ENCODE data around the gene HK2.
"Not testable (repeated sequence)": the region's sequence is repeated elsewhere in the genome, so short reads cannot be mapped to it uniquely, and the experiment has no call there.

The HK2 gene

GRCh38 chr2:74831693-74832530 lies 2.0 kb upstream of the HK2 start:
- Histone ChIP-seq H3K18ac (ENCODE audit: low read length) (no peak overlapping the region), H4K8ac (ENCODE audit: low read depth, low read length) (no peak overlapping the region), H3K36me3 (replicated peaks in 1 of 2; ENCODE audit: control insufficient read depth in 2 of 2, insufficient read depth in 2 of 2, low read length in 2 of 2) (peaks cover 0 to 3% of the 10 kb centered on the region in 2 donors), H3K4me3 (ENCODE audit: low read length in 2 of 2) (no peak overlapping the region), H3K27me3 (ENCODE audit: control insufficient read depth in 3 of 3, insufficient read depth in 3 of 3, low read depth in 1 of 3, low read length in 3 of 3) (no peaks in the 10 kb centered on the region), H4K91ac (ENCODE audit: low read depth, low read length, poor library complexity) (no peak overlapping the region), H3K23ac (ENCODE audit: low read depth, low read length, poor library complexity) (no peak overlapping the region), H2AFZ (ENCODE audit: low read length) (no peak overlapping the region), H2BK12ac (ENCODE audit: low read length) (no peak overlapping the region), H3K9ac (ENCODE audit: low read depth, low read length, poor library complexity) (no peak overlapping the region), H3K27ac (replicated peaks; ENCODE audit: low read length) (no peak overlapping the region), H3K9me3 (replicated peaks in 1 of 2; ENCODE audit: control insufficient read depth in 2 of 2, insufficient read depth in 1 of 2, low read depth in 1 of 2, low read length in 2 of 2) (no peaks in the 10 kb centered on the region), H2AK5ac (ENCODE audit: low read depth, low read length) (no peak overlapping the region), H3K79me1 (ENCODE audit: low read depth, low read length) (peaks cover 8% of the 10 kb centered on the region), H3K4me2 (ENCODE audit: insufficient read depth, low read length, poor library complexity, severe bottlenecking) (no peak overlapping the region), H3K4ac (ENCODE audit: low read length) (no peak overlapping the region), H3K4me1 (ENCODE audit: control insufficient read depth in 2 of 2, insufficient read depth in 1 of 2, low read depth in 1 of 2, low read length in 2 of 2) (peaks cover 8% of the 10 kb centered on the region in 2 donors), H2BK5ac (ENCODE audit: low read length) (no peak overlapping the region), H3K14ac (ENCODE audit: low read length) (no peak overlapping the region), H2BK15ac (ENCODE audit: low read length) (no peak overlapping the region), H2BK120ac (ENCODE audit: low read depth, low read length) (no peak overlapping the region)
- no peak for DNase-seq (ENCODE audit: low spot score)
- no CpG with 5 or more reads among the region's 7 CpGs for WGBS, 2 donors (ENCODE audit: extremely low coverage in 2 of 2, insufficient read length in 2 of 2, insufficient replicate concordance in 1 of 2)

- peaks cover 12% of the 10 kb centered on the region for H3K79me1 ChIP-seq (ENCODE audit: low read depth, low read length)
- H2BK120ac ChIP-seq (ENCODE audit: low read depth, low read length); H4K8ac ChIP-seq (ENCODE audit: low read depth, low read length); H3K4ac ChIP-seq (ENCODE audit: low read length); H3K14ac ChIP-seq (ENCODE audit: low read length); H2BK15ac ChIP-seq (ENCODE audit: low read length); H3K9me3 ChIP-seq (replicated peaks in 1 of 2; ENCODE audit: control insufficient read depth in 2 of 2, insufficient read depth in 1 of 2, low read depth in 1 of 2, low read length in 2 of 2); H3K36me3 ChIP-seq (replicated peaks in 1 of 2; ENCODE audit: control insufficient read depth in 2 of 2, insufficient read depth in 2 of 2, low read length in 2 of 2); H3K27me3 ChIP-seq (ENCODE audit: control insufficient read depth in 3 of 3, insufficient read depth in 3 of 3, low read depth in 1 of 3, low read length in 3 of 3); H4K91ac ChIP-seq (ENCODE audit: low read depth, low read length, poor library complexity): not testable (repeated sequence)
- peak overlapping the region; percentile 74 for H3K27ac ChIP-seq (replicated peaks; ENCODE audit: low read length)
- peak overlapping the region; percentile 83 to 95 for H3K4me3 ChIP-seq (ENCODE audit: low read length in 2 of 2)
- H2BK5ac ChIP-seq (ENCODE audit: low read length) = peak overlapping the region; percentile 89
- H3K9ac ChIP-seq (ENCODE audit: low read depth, low read length, poor library complexity) = peak overlapping the region; percentile 97
- peak overlapping the region; percentile 84 for H3K4me2 ChIP-seq (ENCODE audit: insufficient read depth, low read length, poor library complexity, severe bottlenecking)
- H2BK12ac ChIP-seq (ENCODE audit: low read length) = peak overlapping the region; percentile 34
- peak overlapping the region; percentile 87 for H2AFZ ChIP-seq (ENCODE audit: low read length)
- H3K23ac ChIP-seq (ENCODE audit: low read depth, low read length, poor library complexity) = peak overlapping the region; percentile 87
- peak overlapping the region; percentile 97 for H3K18ac ChIP-seq (ENCODE audit: low read length)
- H3K4me1 ChIP-seq (ENCODE audit: control insufficient read depth in 2 of 2, insufficient read depth in 1 of 2, low read depth in 1 of 2, low read length in 2 of 2) = peaks cover 8 to 10% of the 10 kb centered on the region in 2 donors
- peak; percentile 47 for DNase-seq (ENCODE audit: low spot score)
- WGBS, 2 donors (ENCODE audit: extremely low coverage in 2 of 2, insufficient read length in 2 of 2, insufficient replicate concordance in 1 of 2) = no CpG with 5 or more reads among the region's 51 CpGs
- H2AK5ac ChIP-seq (ENCODE audit: low read depth, low read length) = peak overlapping the region; percentile 25
Measured at GRCh38 chr2:74834234-74834791, 386 bp downstream of the HK2 start.

- DNase-seq (ENCODE audit: low spot score) = peak; percentile 80
- Histone ChIP-seq H3K14ac (ENCODE audit: low read length) (peak overlapping the region; percentile 51), H3K18ac (ENCODE audit: low read length) (peak overlapping the region; percentile 97), H4K91ac (ENCODE audit: low read depth, low read length, poor library complexity) (no peak overlapping the region), H3K4me1 (ENCODE audit: control insufficient read depth in 2 of 2, insufficient read depth in 1 of 2, low read depth in 1 of 2, low read length in 2 of 2) (peaks cover 8 to 10% of the 10 kb centered on the region in 2 donors), H3K23ac (ENCODE audit: low read depth, low read length, poor library complexity) (peak overlapping the region; percentile 87), H3K9me3 (replicated peaks in 1 of 2; ENCODE audit: control insufficient read depth in 2 of 2, insufficient read depth in 1 of 2, low read depth in 1 of 2, low read length in 2 of 2) (no peaks in the 10 kb centered on the region), H2AFZ (ENCODE audit: low read length) (peak overlapping the region; percentile 87), H2BK12ac (ENCODE audit: low read length) (peak overlapping the region; percentile 34), H3K4me2 (ENCODE audit: insufficient read depth, low read length, poor library complexity, severe bottlenecking) (peak overlapping the region; percentile 84), H3K27ac (replicated peaks; ENCODE audit: low read length) (peak overlapping the region; percentile 74), H3K79me1 (ENCODE audit: low read depth, low read length) (peaks cover 12% of the 10 kb centered on the region), H3K27me3 (ENCODE audit: control insufficient read depth in 3 of 3, insufficient read depth in 3 of 3, low read depth in 1 of 3, low read length in 3 of 3) (no peaks in the 10 kb centered on the region), H3K4me3 (ENCODE audit: low read length in 2 of 2) (peak overlapping the region; percentile 83 to 95), H2AK5ac (ENCODE audit: low read depth, low read length) (peak overlapping the region; percentile 25), H2BK15ac (ENCODE audit: low read length) (no peak overlapping the region), H2BK120ac (ENCODE audit: low read depth, low read length) (no peak overlapping the region), H3K36me3 (replicated peaks in 1 of 2; ENCODE audit: control insufficient read depth in 2 of 2, insufficient read depth in 2 of 2, low read length in 2 of 2) (peaks cover 0 to 7% of the 10 kb centered on the region in 2 donors), H4K8ac (ENCODE audit: low read depth, low read length) (no peak overlapping the region), H2BK5ac (ENCODE audit: low read length) (peak overlapping the region; percentile 89), H3K4ac (ENCODE audit: low read length) (no peak overlapping the region), H3K9ac (ENCODE audit: low read depth, low read length, poor library complexity) (peak overlapping the region; percentile 97)
- no CpG with 5 or more reads among the region's 87 CpGs for WGBS, 2 donors (ENCODE audit: extremely low coverage in 2 of 2, insufficient read length in 2 of 2, insufficient replicate concordance in 1 of 2)
Measured at GRCh38 chr2:74834792-74835755, 1.1 kb downstream of the HK2 start.
